Measurements from ENCODE around the gene GPX8. TPM values are rescaled to one million over a fixed set of nuclear protein-coding genes. Genes with fewer than 3 reads are reported as not detected.

The GPX8 gene, protein sequence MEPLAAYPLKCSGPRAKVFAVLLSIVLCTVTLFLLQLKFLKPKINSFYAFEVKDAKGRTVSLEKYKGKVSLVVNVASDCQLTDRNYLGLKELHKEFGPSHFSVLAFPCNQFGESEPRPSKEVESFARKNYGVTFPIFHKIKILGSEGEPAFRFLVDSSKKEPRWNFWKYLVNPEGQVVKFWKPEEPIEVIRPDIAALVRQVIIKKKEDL
- total RNA-seq, result not detected

- Mint-ChIP-seq H3K4me3 (no peak within 1 kb of the TSS), H3K36me3 (no peaks in the 10 kb centered on the region), H3K27ac (no peak within 1 kb of the TSS), H3K9me3 (no peaks in the 10 kb centered on the region), H3K4me1 (ENCODE audit: low read depth in 2 of 2) (no peaks in the 10 kb centered on the region), H3K27me3 (peaks cover 25 to 36% of the 10 kb centered on the region in 2 donors)
- DNase-seq (ENCODE audit: low spot score) (no peak), ATAC-seq (peak; percentile 59 to 62)
Observed at GRCh38 chr5:55159763-55160492, at the start of gene GPX8. TSS of gene GPX8 (plus strand) at chr5:55160171. CDS start at chr5:55160193, 22 bp downstream.

DNA sequence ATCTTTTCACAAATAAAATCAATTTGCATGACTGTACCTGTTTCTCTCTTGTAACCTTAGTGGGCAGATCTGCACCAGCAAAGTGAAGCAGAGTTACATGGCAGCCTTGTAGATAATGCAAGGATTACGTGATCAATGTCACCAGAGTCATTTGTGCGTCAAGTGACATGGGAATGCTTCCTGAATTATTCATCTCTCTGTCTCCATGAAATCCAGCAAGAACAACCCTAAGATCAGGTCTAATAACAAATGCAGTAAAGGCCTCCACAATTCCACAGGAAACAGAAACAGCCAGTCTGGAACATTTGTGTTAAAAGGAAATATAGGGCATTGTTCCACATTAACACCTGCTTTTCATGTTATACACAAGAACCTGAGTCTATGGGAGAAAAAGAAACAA lies 49.8 kb upstream of the GPX8 start:
- ATAC-seq (no peak), DNase-seq (ENCODE audit: low spot score) (no peak)
- no peaks in the 10 kb centered on the region for H3K9me3 Mint-ChIP-seq
- no peak overlapping the region for H3K4me3 Mint-ChIP-seq
- peak overlapping the region in 1 of 2 donors; percentile 22 for H3K27ac Mint-ChIP-seq
- H3K27me3 Mint-ChIP-seq, result no peaks in the 10 kb centered on the region
- peaks cover 42% of the 10 kb centered on the region for H3K36me3 Mint-ChIP-seq
- H3K4me1 Mint-ChIP-seq (ENCODE audit: low read depth in 2 of 2), result peaks cover 38 to 59% of the 10 kb centered on the region in 2 donors

DNA sequence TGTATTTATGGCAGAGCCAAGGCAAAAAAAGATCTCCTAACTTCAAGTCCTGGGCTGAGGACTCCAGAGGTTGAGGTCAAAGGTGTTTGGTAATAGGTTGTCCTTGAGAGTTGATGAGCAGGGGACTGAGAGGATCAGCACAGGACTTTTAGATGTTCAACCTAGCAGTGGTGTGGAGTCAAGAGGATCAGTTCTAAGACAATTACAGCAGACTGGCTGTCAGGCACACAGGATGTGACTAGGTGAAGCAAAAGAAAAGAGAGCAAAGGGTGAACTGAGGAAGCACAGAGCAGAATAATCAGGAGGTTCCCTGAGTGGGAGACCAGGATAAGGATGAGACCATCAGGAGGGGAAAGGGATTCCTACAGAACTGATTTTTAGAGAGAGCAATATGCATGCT lies 46.6 kb upstream of the GPX8 start:
- H3K27me3 Mint-ChIP-seq, result no peaks in the 10 kb centered on the region
- no peak for DNase-seq (ENCODE audit: low spot score)
- peaks cover 22% of the 10 kb centered on the region for H3K36me3 Mint-ChIP-seq
- ATAC-seq, result peak in 1 of 2 donors; percentile 56
- H3K27ac Mint-ChIP-seq, result peak overlapping the region; percentile 21 to 31
- H3K9me3 Mint-ChIP-seq, result no peaks in the 10 kb centered on the region
- H3K4me1 Mint-ChIP-seq (ENCODE audit: low read depth in 2 of 2), result peaks cover 24 to 41% of the 10 kb centered on the region in 2 donors
- peak overlapping the region; percentile 5 for H3K4me3 Mint-ChIP-seq

DNA sequence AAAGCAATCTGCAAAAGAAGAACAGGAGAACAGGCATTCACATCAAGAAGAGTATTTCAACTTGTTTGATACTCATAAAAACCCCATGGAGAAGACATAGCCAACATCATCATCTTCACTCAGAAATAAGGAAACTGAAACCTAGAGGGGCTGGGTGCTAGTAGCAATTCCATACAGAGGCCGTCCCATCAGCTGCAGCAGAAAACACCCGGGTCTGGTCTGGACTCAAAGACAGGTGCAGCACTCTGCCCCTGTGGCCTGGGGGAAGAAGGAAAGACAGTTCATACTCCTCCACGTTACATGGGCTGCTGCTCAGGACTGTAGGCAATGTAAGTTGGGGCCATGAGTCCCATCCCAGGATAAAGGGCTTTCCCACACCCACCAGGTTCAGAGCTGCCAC lies 45.9 kb upstream of the GPX8 start:
- peaks cover 16% of the 10 kb centered on the region for H3K36me3 Mint-ChIP-seq
- H3K27ac Mint-ChIP-seq, result peak overlapping the region; percentile 21 to 31
- ATAC-seq (peak; percentile 59 to 64), DNase-seq (ENCODE audit: low spot score) (no peak)
- peaks cover 18 to 34% of the 10 kb centered on the region in 2 donors for H3K4me1 Mint-ChIP-seq (ENCODE audit: low read depth in 2 of 2)
- H3K9me3 Mint-ChIP-seq, result no peaks in the 10 kb centered on the region
- no peak overlapping the region for H3K4me3 Mint-ChIP-seq
- H3K27me3 Mint-ChIP-seq, result no peaks in the 10 kb centered on the region

GRCh38 chr5:55123365-55123764 lies 36.6 kb upstream of the GPX8 start:
- Mint-ChIP-seq H3K4me1 (ENCODE audit: low read depth in 2 of 2) (no peaks in the 10 kb centered on the region), H3K27me3 (no peaks in the 10 kb centered on the region), H3K36me3 (no peaks in the 10 kb centered on the region), H3K9me3 (no peaks in the 10 kb centered on the region), H3K27ac (no peak overlapping the region), H3K4me3 (no peak overlapping the region)
- DNase-seq (ENCODE audit: low spot score) (no peak), ATAC-seq (no peak)

- peaks cover 9% of the 10 kb centered on the region for H3K9me3 Mint-ChIP-seq
- H3K27ac Mint-ChIP-seq, result peak overlapping the region; percentile 27 to 56
- peaks cover 19% of the 10 kb centered on the region for H3K36me3 Mint-ChIP-seq
- H3K4me1 Mint-ChIP-seq (ENCODE audit: low read depth in 2 of 2), result no peaks in the 10 kb centered on the region
- ATAC-seq (peak in 1 of 2 donors; percentile 43), DNase-seq (ENCODE audit: low spot score) (no peak)
- H3K4me3 Mint-ChIP-seq, result no peak overlapping the region
- H3K27me3 Mint-ChIP-seq, result no peaks in the 10 kb centered on the region
Observed at GRCh38 chr5:55134053-55134722, 25.8 kb upstream of the GPX8 start.

GRCh38 chr5:55136521-55136920 lies 23.4 kb upstream of the GPX8 start:
- Mint-ChIP-seq H3K27ac (no peak overlapping the region), H3K27me3 (no peaks in the 10 kb centered on the region), H3K9me3 (peaks cover under 1% of the 10 kb centered on the region), H3K4me1 (ENCODE audit: low read depth in 2 of 2) (peaks cover 5 to 9% of the 10 kb centered on the region in 2 donors), H3K4me3 (no peak overlapping the region), H3K36me3 (peaks cover 5% of the 10 kb centered on the region)
- DNase-seq (ENCODE audit: low spot score) (no peak), ATAC-seq (no peak)

DNA sequence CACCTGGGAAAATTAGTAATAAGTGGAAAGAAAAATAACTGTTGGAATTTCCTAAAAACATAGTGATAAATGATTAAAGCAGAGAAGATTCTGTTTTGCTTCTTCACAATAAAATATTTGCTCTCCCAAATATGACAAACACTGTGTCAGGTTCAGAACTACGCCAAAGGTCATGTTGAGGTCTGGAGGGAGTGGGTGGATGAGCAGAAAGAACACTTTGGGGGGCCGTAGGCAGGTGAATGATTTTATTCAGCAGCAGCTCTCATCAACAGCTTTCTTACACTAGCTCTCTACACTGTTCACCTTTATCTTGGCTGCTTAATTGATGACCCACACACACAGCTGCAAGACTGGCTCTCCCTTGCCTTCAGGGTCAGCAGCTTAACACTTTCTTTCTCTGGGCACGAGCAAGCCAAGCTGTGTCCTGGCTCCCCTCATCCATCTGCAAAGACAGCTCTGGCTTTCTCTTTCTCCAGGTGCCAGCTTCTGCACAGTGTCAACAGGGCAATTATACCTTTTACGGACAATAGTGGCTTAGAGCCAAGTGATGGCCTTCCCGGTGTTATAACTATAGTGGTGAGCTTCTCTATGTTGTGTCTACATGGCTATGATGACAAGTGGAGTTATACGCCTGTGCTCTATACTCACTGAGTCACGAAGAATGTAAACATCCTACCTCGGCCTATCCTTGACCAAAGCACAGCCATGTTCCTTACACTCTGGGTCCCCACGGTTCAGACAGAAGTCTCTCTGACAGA lies 18.9 kb upstream of the GPX8 start:
- H3K9me3 Mint-ChIP-seq, result no peaks in the 10 kb centered on the region
- peaks cover 17 to 24% of the 10 kb centered on the region in 2 donors for H3K4me1 Mint-ChIP-seq (ENCODE audit: low read depth in 2 of 2)
- DNase-seq (ENCODE audit: low spot score) (no peak), ATAC-seq (no peak)
- H3K27ac Mint-ChIP-seq, result peak overlapping the region; percentile 26 to 42
- H3K27me3 Mint-ChIP-seq, result peaks cover 0 to 3% of the 10 kb centered on the region in 2 donors
- peak overlapping the region; percentile 40 for H3K4me3 Mint-ChIP-seq
- H3K36me3 Mint-ChIP-seq, result no peaks in the 10 kb centered on the region

GRCh38 chr5:55141945-55142690 lies 17.9 kb upstream of the GPX8 start:
- DNase-seq (ENCODE audit: low spot score) (no peak), ATAC-seq (peak; percentile 11 to 73)
- Mint-ChIP-seq H3K27me3 (peaks cover 0 to 3% of the 10 kb centered on the region in 2 donors), H3K27ac (peak overlapping the region; percentile 11 to 42), H3K4me1 (ENCODE audit: low read depth in 2 of 2) (peaks cover 23 to 30% of the 10 kb centered on the region in 2 donors), H3K4me3 (peak overlapping the region; percentile 40), H3K9me3 (no peaks in the 10 kb centered on the region), H3K36me3 (no peaks in the 10 kb centered on the region)

- H3K4me1 Mint-ChIP-seq (ENCODE audit: low read depth in 2 of 2), result peaks cover 23 to 30% of the 10 kb centered on the region in 2 donors
- H3K9me3 Mint-ChIP-seq, result no peaks in the 10 kb centered on the region
- DNase-seq (ENCODE audit: low spot score), result no peak
- H3K27me3 Mint-ChIP-seq, result peaks cover 0 to 3% of the 10 kb centered on the region in 2 donors
- no peak for ATAC-seq
- no peak overlapping the region for H3K27ac Mint-ChIP-seq
- no peaks in the 10 kb centered on the region for H3K36me3 Mint-ChIP-seq
- H3K4me3 Mint-ChIP-seq, result no peak overlapping the region
Observed at GRCh38 chr5:55143624-55144023, 16.3 kb upstream of the GPX8 start.

DNA sequence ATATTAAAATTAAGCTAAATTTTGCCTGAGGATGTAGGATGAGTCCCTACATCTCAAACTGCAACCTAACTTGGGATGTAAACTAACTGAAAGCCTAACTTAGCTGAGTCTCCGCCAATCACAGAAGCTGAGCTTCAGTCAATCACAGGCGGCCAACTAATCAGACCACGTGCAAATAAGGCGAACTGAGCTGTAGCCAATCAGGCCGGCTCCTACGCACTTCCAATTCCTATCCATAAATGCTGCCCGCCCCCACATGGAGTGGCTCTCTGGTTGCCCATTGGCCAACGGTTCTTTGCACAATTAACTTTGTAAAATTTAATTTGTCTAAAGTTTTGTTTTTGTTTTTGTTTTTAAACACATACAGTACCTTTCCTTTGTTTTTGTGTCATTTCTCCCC lies 13.9 kb upstream of the GPX8 start:
- Mint-ChIP-seq H3K36me3 (no peaks in the 10 kb centered on the region), H3K4me3 (peak overlapping the region; percentile 53), H3K27me3 (peaks cover 0 to 6% of the 10 kb centered on the region in 2 donors), H3K4me1 (ENCODE audit: low read depth in 2 of 2) (peaks cover 22 to 26% of the 10 kb centered on the region in 2 donors), H3K27ac (peak overlapping the region; percentile 40 to 80), H3K9me3 (no peaks in the 10 kb centered on the region)
- DNase-seq (ENCODE audit: low spot score) (no peak), ATAC-seq (no peak)

DNA sequence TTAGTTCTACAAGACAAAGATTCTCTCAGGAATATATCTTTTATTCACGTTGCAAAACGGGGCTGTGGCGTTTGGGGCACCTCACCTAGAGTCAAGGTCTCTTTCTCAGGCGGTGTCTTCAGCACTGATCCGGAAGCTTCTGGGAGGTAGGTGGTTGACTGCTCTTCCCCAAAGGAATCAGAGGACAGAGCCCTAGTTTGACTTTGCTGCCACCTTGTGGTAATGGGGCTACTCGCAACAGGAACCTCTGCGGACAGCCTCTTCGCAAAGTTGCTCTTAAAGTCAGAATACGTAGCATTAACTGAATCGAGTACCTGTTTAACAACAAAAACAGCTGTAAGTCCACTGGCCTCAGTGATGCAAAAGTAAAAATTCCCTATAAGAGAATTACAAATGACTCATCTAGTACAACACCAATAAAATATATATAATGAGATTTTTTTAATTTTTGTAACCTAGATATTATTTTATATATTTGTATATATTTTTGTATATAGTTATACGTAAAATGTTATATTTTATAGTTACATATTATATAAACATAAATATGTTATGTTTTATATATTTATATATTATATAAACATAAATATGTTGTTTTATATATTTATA lies 13.3 kb upstream of the GPX8 start:
- Mint-ChIP-seq H3K27me3 (peaks cover 0 to 6% of the 10 kb centered on the region in 2 donors), H3K36me3 (no peaks in the 10 kb centered on the region), H3K27ac (peak overlapping the region; percentile 40 to 80), H3K4me1 (ENCODE audit: low read depth in 2 of 2) (peaks cover 16 to 21% of the 10 kb centered on the region in 2 donors), H3K4me3 (peak overlapping the region; percentile 53), H3K9me3 (no peaks in the 10 kb centered on the region)
- ATAC-seq, result peak; percentile 89 to 93
- peak; percentile 89 for DNase-seq (ENCODE audit: low spot score)
